HG02678 (cell line): Measurements from ENCODE around the gene COL4A2.
A peak's percentile ranks its signal among the peaks of the same experiment; 100 is the strongest.

Experiments used
- ATAC-seq: cut with Tn5 transposase; IDR thresholded peaks from one replicate; pipeline ENCODE4 v1.9.1; 2021; ENCODE audit warnings: mild to moderate bottlenecking, moderate library complexity; ENCODE audit not compliant: unreplicated experiment

Gene COL4A2

GRCh38 chr13:110414931-110415330 lies 107.8 kb downstream of the COL4A2 start:
- no peak for ATAC-seq

- no peak for ATAC-seq
These were observed 108.6 kb downstream of the COL4A2 start for GRCh38 chr13:110415669-110416068.

DNA sequence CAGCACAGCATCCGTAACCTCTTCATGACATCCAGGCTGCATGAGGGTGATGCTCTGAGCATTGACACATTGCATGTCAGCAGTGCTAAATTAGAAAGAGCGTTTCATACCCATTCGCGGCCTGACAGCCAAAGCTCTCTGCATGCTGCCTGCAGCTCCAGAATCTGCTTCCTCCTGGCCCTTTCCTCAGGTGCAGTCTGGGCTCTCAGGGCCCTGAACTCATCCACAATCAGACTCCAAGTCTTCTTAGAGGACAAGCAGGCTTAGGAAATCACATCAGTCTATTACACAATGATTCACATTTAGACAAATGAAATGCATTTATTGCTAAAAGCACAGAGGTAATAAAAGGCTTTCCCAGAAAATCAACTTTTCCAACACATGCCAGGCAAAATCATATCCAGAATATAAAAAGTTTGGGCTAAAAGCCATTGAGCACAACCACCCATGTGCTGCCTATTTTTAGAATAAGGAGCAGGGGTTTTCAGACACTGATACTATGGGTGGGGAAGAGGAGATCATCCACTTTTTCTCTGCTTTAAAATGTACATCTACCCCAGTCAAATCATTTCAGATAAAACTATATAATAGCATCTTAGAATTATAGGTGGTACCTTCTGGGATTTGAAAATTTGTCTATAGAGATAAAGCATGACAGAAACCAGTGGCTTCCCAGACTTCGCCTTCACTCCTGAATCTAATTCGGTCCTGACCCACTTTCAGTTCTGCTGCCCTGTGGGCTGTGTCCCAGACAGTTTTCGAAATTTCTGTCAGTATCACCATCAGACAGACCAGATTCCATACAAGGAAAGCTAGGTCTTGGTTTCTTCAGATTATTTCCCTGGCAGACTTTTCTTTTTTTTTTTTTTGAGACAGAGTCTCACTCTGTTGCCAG lies 109.3 kb downstream of the COL4A2 start:
- ATAC-seq = no peak

DNA sequence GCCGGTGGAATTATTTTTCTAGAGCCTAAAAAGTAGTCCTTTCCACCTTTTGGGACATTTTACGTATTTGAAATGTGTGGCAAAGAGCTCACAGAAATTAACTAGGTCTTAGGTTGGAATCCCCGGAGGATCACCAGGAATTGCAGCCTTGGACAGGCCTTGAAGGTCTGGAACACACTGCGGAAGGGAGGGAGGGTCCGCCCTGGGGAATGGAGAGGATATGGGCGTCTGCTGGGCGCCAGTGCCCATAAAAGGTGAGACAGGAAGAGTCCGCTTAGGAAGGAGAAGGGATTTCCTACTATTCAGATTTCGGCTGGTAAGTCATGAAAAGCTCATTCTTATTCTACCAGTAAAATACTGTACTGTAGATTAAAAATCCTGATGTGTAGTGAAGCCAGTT lies 111.9 kb downstream of the COL4A2 start:
- peak; percentile 12 for ATAC-seq

GRCh38 chr13:110419381-110419791 lies 112.3 kb downstream of the COL4A2 start:
- ATAC-seq = peak; percentile 80

- ATAC-seq = no peak
These were observed 112.9 kb downstream of the COL4A2 start for GRCh38 chr13:110419946-110420345.

DNA sequence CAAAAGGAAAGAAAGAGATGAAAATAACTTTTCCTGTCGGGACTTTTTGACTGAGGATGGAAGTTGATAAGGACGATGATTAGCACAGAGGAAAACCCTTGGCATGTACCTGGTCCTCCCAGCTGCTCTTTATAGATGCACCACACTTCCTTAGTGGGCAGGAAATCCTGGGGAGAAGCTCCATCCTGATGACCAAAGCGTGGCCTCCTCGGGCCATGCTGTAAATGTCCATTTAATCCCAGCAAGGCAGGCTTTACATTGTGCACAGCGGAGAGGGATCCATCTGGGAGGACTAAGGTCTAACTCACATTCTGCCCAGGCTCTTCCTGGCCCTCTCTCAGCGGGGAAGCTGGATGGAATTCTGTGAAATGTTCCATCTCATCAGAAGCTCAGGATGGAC lies 113.5 kb downstream of the COL4A2 start:
- ATAC-seq = no peak

DNA sequence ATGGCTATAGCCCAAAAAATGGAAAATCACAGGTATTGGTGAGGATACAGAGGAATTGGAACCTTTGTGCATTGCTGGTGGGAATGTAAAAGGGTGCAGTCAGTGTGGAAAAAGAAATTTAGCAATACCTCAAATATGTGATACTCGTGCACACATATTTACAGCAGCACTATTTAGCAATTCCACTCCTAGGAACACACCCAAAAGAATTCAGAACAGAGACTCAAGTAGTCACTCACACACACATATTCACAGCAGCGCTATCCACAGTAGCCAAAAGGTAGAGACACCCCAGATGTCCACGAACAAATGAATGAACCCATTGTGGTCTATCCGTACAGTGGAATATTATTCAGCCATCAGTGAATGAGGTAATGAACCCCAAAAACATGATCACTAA lies 114.0 kb downstream of the COL4A2 start:
- no peak for ATAC-seq

GRCh38 chr13:110421696-110422385 lies 114.8 kb downstream of the COL4A2 start:
- ATAC-seq = no peak

DNA sequence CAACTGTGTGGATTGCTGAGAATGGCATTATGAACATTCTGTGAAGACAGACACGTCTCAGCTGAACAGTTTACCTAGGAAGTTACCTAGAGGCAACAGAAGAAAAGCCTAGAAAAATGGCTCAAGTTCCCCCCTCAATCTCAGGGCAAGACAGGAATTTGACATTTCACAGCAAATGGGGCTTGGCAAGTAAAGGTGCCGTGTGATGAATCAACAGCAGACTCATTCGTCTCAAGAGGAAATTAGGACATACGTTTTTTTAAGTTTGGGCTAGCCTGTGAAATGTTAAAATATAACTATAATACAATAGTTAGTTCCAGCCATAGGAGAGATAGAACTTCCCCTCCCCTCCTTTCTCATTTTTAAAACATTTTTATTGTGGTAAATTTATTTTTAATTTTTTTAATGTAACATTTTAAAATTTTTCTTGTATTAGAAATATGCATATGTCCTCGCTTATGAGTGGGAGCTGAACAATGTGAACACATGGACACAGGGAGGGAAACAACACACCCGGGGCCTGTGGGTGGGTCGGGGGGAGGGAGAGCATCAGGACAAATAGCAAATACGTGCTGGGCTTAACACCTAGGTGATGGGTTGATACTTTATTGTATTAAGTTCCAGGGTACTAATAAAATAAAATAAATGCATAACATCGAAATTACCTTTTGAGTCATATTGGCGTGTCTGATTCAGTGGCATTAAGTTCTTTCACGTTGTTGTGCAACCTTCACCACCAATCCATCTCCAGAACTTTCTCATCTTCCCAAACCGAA lies 116.0 kb downstream of the COL4A2 start:
- ATAC-seq = no peak

GRCh38 chr13:110423689-110424302 lies 116.7 kb downstream of the COL4A2 start:
- no peak for ATAC-seq

DNA sequence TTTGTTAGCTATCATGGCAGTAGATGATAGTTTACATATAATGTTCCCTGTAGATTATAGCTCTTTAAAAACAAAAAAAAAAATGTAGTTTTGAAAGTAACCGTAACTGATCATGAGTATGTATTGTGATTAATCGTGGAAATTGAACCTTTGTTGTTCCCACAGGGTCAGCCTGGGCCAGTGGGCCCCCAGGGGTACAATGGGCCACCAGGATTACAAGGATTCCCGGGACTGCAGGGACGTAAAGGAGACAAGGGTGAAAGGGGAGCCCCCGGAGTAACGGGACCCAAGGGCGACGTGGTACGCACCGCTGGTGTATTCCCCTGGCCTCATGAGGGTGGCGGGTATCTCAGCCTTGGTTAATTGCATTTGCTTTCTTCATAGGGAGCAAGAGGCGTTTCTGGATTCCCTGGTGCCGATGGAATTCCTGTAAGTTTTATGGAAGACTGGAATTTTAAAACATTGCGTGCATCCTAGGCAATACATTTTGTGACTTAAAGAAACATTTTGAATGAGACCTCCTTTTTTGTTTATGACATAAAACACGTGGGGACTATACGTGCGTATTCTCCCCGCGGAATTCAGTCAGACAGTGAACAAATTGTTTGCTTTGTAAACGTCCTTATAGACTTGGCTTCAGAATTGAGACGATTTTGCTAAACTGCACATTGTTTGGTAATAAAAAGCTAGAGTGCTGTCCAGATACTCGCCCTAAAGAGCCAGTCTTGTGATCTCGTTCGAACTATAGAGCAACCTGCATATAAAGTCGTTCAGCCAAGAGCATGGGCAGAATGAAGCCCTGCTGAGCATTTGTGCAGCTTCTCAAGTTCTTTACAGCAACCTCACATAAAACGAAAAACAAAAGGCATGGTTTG lies 117.7 kb downstream of the COL4A2 start:
- ATAC-seq = no peak

DNA sequence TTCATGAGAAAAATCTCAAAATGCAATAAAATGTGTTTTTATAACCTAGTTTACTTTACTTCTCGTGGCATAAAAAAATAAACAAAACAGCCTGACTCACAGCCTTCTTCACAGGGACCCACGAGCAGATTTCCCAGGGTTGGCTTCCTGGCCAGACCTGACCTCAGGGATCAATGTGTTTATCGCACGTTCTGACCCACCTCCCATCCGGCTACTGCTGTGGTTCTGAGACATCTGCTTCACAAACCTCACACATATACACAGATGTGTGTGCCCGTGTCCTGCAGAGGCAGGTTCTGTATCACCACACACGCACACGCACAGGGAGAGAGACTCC lies 118.3 kb downstream of the COL4A2 start:
- ATAC-seq = no peak

- ATAC-seq = no peak
These were observed 119.7 kb downstream of the COL4A2 start for GRCh38 chr13:110426735-110427134.

DNA sequence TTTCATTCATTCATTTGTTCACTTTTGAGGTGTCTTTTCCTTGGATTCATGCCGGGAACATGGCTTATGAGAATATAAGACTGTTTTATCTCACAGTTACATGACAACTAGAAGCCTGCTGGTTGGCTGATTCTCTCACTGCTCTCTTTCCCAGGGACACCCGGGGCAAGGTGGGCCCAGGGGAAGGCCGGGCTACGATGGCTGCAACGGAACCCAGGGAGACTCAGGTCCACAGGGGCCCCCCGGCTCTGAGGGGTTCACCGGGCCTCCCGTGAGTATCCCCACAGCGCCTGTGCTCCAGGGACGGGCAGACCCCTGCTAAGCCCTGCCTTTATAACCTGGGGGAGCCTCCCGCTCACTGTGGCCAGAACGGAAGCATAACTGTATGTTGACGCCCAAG lies 121.2 kb downstream of the COL4A2 start:
- ATAC-seq = no peak

- ATAC-seq = no peak
These were observed 123.6 kb downstream of the COL4A2 start for GRCh38 chr13:110430391-110431336.

DNA sequence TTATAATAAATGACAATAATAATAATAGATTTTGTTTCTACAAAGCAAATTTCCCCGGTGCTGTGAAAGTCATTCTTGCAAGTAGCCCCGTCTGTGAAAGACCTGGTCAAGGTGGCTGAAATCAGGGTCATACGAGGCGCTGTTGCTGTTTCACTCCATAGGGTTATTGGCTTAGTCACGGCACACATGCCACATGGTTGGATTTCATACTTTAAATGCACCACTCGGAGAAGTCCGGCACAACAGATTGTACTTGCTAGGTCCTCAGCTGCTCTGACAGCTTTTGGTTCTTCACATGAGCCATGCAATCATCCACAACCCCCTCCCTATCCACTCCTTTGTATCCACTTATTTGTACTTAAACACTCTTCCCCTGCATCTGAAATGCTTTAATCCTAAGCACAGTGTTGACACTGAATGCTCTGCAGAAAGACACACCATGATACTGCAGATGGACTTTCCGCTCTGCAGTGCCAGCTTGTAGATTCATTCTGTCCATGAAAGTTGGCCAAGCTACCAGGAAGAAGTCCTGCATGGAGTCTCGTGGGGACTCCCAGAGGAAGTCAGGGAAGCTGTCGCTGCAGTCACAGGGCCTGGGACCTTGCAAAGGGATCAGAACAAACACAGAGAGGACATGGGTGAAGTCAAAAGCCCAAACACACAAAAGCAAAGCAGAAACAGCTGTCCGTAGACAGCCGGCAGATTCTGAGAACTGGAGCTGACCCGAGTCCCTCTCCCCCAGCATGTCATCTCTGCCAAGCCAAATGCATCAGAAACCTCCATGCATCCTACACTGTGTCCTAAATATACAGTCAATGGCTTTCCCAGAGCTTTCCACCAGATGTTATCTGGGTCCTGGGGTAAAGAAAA lies 124.6 kb downstream of the COL4A2 start:
- no peak for ATAC-seq

DNA sequence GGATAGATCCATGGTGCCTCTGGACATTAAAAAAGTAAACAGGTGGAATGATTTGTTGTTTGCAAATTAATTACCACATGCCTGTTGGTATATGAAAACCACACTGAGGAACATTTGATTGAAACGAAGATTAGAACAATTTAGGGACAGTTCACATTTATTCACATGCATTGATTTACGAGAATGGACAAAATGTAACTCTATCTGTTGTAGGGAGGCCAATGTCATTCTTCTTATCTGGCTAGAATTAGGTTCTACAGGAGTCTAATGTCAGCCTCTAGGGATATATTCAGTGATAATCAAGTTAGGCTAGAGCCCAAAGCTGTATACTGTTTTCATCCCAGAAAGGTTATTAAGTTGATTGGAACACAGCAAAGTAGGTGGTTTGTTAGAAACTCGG lies 125.4 kb downstream of the COL4A2 start:
- ATAC-seq = no peak
